ENCODE data around the gene LIMD2.

The LIMD2 gene

GRCh38 chr17:63657786-63658185 is 42.1 kb downstream of the LIMD2 start:
- Histone ChIP-seq H3K27ac (peak overlapping the region; percentile 52), H3K79me2 (no peaks in the 10 kb centered on the region), H3K9ac (no peak overlapping the region), H2AFZ (no peak overlapping the region), H3K4me2 (ENCODE audit: low read length) (no peak overlapping the region), H3K27me3 (ENCODE audit: control insufficient read depth, insufficient read depth, low read length) (no peaks in the 10 kb centered on the region), H3K36me3 (ENCODE audit: control insufficient read depth, insufficient read depth, low read length) (no peaks in the 10 kb centered on the region), H3K4me1 (peaks cover 5% of the 10 kb centered on the region), H3K9me3 (ENCODE audit: control insufficient read depth, low read length) (no peaks in the 10 kb centered on the region), H3K4me3 (ENCODE audit: low read depth, low read length) (no peak overlapping the region)
- TF ChIP-seq CTCF (IDR thresholded peaks at IDR 0.05): no peak

- no peak overlapping the region for H3K4me2 ChIP-seq (ENCODE audit: low read length)
- H3K9ac ChIP-seq: no peak overlapping the region
- no peaks in the 10 kb centered on the region for H3K27me3 ChIP-seq (ENCODE audit: control insufficient read depth, insufficient read depth, low read length)
- no peaks in the 10 kb centered on the region for H3K9me3 ChIP-seq (ENCODE audit: control insufficient read depth, low read length)
- H2AFZ ChIP-seq: no peak overlapping the region
- H3K27ac ChIP-seq: no peak overlapping the region
- H3K79me2 ChIP-seq: peaks cover 7% of the 10 kb centered on the region
- TF ChIP-seq CTCF (IDR thresholded peaks at IDR 0.05): no peak
- H3K4me3 ChIP-seq (ENCODE audit: low read depth, low read length): no peak overlapping the region
- H3K4me1 ChIP-seq: peaks cover 4% of the 10 kb centered on the region
- H3K36me3 ChIP-seq (ENCODE audit: control insufficient read depth, insufficient read depth, low read length): no peaks in the 10 kb centered on the region
These were observed 46.9 kb downstream of the LIMD2 start for GRCh38 chr17:63653050-63653449.

GRCh38 chr17:63652106-63652505 is 47.8 kb downstream of the LIMD2 start:
- Histone ChIP-seq H3K27me3 (ENCODE audit: control insufficient read depth, insufficient read depth, low read length) (no peaks in the 10 kb centered on the region), H3K4me3 (ENCODE audit: low read depth, low read length) (no peak overlapping the region), H3K36me3 (ENCODE audit: control insufficient read depth, insufficient read depth, low read length) (no peaks in the 10 kb centered on the region), H3K4me2 (ENCODE audit: low read length) (no peak overlapping the region), H3K27ac (no peak overlapping the region), H2AFZ (no peak overlapping the region), H3K9me3 (ENCODE audit: control insufficient read depth, low read length) (no peaks in the 10 kb centered on the region), H3K9ac (no peak overlapping the region), H3K4me1 (no peaks in the 10 kb centered on the region), H3K79me2 (peaks cover 12% of the 10 kb centered on the region)
- TF ChIP-seq CTCF (IDR thresholded peaks at IDR 0.05): no peak

GRCh38 chr17:63649813-63650212 is 50.1 kb downstream of the LIMD2 start:
- Histone ChIP-seq H3K79me2 (peaks cover 17% of the 10 kb centered on the region), H3K9ac (no peak overlapping the region), H3K27me3 (ENCODE audit: control insufficient read depth, insufficient read depth, low read length) (no peaks in the 10 kb centered on the region), H3K4me2 (ENCODE audit: low read length) (no peak overlapping the region), H3K4me1 (no peaks in the 10 kb centered on the region), H3K4me3 (ENCODE audit: low read depth, low read length) (no peak overlapping the region), H2AFZ (no peak overlapping the region), H3K9me3 (ENCODE audit: control insufficient read depth, low read length) (no peaks in the 10 kb centered on the region), H3K27ac (no peak overlapping the region), H3K36me3 (ENCODE audit: control insufficient read depth, insufficient read depth, low read length) (no peaks in the 10 kb centered on the region)
- no peak for TF ChIP-seq CTCF (IDR thresholded peaks at IDR 0.05)

GRCh38 chr17:63647936-63648335 is 52.0 kb downstream of the LIMD2 start:
- no peak overlapping the region for H2AFZ ChIP-seq
- H3K4me2 ChIP-seq (ENCODE audit: low read length): no peak overlapping the region
- no peaks in the 10 kb centered on the region for H3K9me3 ChIP-seq (ENCODE audit: control insufficient read depth, low read length)
- no peak overlapping the region for H3K4me3 ChIP-seq (ENCODE audit: low read depth, low read length)
- H3K27ac ChIP-seq: no peak overlapping the region
- no peaks in the 10 kb centered on the region for H3K4me1 ChIP-seq
- H3K79me2 ChIP-seq: peaks cover 26% of the 10 kb centered on the region
- H3K36me3 ChIP-seq (ENCODE audit: control insufficient read depth, insufficient read depth, low read length): no peaks in the 10 kb centered on the region
- no peaks in the 10 kb centered on the region for H3K27me3 ChIP-seq (ENCODE audit: control insufficient read depth, insufficient read depth, low read length)
- no peak overlapping the region for H3K9ac ChIP-seq
- TF ChIP-seq CTCF (IDR thresholded peaks at IDR 0.05): no peak
